Measurements from ENCODE around the gene C3orf38.

The C3orf38 gene

DNA sequence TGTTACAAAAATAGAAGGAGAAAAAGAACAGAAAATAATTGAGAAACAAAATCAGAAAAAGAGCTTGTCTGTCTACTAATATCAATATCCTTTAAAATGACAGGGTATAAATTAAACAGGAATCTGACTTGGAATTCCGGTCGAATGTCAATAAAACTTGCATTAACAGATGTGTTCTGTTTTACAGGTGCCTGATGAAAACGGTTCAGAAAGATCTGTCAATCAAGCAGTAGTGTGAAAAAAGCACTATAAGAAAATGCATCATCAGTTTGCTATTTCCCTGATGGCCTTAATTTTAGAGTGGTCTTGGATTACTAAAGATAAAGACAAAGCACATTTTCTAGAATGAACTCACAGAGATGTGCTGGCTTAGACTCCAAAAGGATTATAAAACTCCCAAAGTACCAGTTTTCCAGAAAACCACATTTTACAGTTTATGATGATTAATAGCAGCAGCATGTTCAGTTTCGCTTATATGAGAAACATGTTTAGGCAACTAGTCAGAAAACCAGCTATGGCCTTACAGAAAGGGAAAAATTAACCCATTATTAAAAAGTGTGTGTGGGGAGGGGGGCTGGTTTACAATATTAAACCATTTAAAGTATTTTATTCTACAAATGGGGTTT is 8.2 kb upstream of the C3orf38 start:
- Mint-ChIP-seq H3K27ac (no peak overlapping the region), H3K36me3 (peaks cover 28% of the 10 kb centered on the region), H3K27me3 (no peaks in the 10 kb centered on the region), H3K4me1 (peaks cover 3% of the 10 kb centered on the region), H3K9me3 (no peaks in the 10 kb centered on the region), H3K4me3 (no peak overlapping the region)
- CTCF ChIA-PET, result no interaction called here
- no peak for DNase-seq

GRCh38 chr3:88142094-88142624 is 7.6 kb upstream of the C3orf38 start:
- Mint-ChIP-seq H3K27ac (no peak overlapping the region), H3K27me3 (no peaks in the 10 kb centered on the region), H3K4me1 (peaks cover 4% of the 10 kb centered on the region), H3K4me3 (no peak overlapping the region), H3K36me3 (peaks cover 26% of the 10 kb centered on the region), H3K9me3 (no peaks in the 10 kb centered on the region)
- DNase-seq, result no peak
- CTCF ChIA-PET, result no interaction called here

- no peak overlapping the region for H3K4me3 Mint-ChIP-seq
- no peak for DNase-seq
- CTCF ChIA-PET, result no interaction called here
- H3K36me3 Mint-ChIP-seq, result peaks cover 14% of the 10 kb centered on the region
- H3K4me1 Mint-ChIP-seq, result peaks cover 33% of the 10 kb centered on the region
- H3K27me3 Mint-ChIP-seq, result no peaks in the 10 kb centered on the region
- H3K9me3 Mint-ChIP-seq, result no peaks in the 10 kb centered on the region
- no peak overlapping the region for H3K27ac Mint-ChIP-seq
Observed at GRCh38 chr3:88147261-88147660, 2.5 kb upstream of the C3orf38 start.

- Mint-ChIP-seq H3K36me3 (peaks cover 15% of the 10 kb centered on the region), H3K4me1 (peaks cover 43% of the 10 kb centered on the region), H3K9me3 (no peaks in the 10 kb centered on the region), H3K4me3 (peak overlapping the region; percentile 96), H3K27me3 (no peaks in the 10 kb centered on the region), H3K27ac (peak overlapping the region; percentile 96)
- CTCF ChIA-PET, result interaction anchor here (0.8 to 0.9 kb wide), 2 partner anchors 34 to 90 kb away, joined by 3 read pairs; partner anchors contain the start of gene CGGBP1
- DNase-seq, result no peak
Observed at GRCh38 chr3:88148651-88149050, 1.1 kb upstream of the C3orf38 start.

- Mint-ChIP-seq H3K27me3 (no peaks in the 10 kb centered on the region), H3K4me1 (peaks cover 43% of the 10 kb centered on the region), H3K4me3 (peak overlapping the region; percentile 96), H3K27ac (peak overlapping the region; percentile 96), H3K36me3 (peaks cover 15% of the 10 kb centered on the region), H3K9me3 (no peaks in the 10 kb centered on the region)
- DNase-seq, result no peak
- CTCF ChIA-PET, result interaction anchor here (0.9 kb wide), 1 partner anchor 34 kb away, joined by 3 read pairs; no protein-coding TSS in a partner anchor
Observed at GRCh38 chr3:88149101-88149508, 654 bp upstream of the C3orf38 start.

- Mint-ChIP-seq H3K9me3 (no peaks in the 10 kb centered on the region), H3K27me3 (no peaks in the 10 kb centered on the region), H3K4me3 (peak overlapping the region; percentile 96), H3K36me3 (peaks cover 23% of the 10 kb centered on the region), H3K27ac (peak overlapping the region; percentile 99), H3K4me1 (peaks cover 47% of the 10 kb centered on the region)
- CTCF ChIA-PET, result no interaction called here
- peak; percentile 41 for DNase-seq
Observed at GRCh38 chr3:88150371-88150770, 612 bp downstream of the C3orf38 start.

- H3K9me3 Mint-ChIP-seq, result no peaks in the 10 kb centered on the region
- peaks cover 27% of the 10 kb centered on the region for H3K36me3 Mint-ChIP-seq
- H3K4me1 Mint-ChIP-seq, result peaks cover 50% of the 10 kb centered on the region
- H3K27ac Mint-ChIP-seq, result peak overlapping the region; percentile 99
- H3K4me3 Mint-ChIP-seq, result peak overlapping the region; percentile 96
- H3K27me3 Mint-ChIP-seq, result no peaks in the 10 kb centered on the region
- no peak for DNase-seq
- CTCF ChIA-PET, result no interaction called here
Observed at GRCh38 chr3:88150806-88151205, 1.0 kb downstream of the C3orf38 start.

DNA sequence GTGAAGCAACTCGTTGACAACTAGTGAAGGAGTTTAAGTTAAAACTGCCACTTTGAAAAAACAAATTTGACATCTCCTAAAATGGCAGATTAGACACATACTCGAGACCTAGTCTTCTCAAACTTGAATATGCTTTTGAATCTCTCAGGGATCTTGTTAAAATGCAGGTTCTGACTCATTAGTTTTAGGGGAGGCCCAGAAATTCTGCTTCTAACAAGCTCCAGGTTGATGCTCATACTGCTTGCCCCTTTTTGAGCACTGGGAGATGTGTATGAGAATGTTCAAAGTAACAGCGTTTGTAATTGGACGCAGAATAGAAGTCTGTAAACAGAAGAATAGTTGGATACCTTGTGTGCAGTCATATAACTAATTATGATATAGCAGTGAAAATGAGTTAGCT is 1.6 kb downstream of the C3orf38 start:
- CTCF ChIA-PET, result no interaction called here
- Mint-ChIP-seq H3K27ac (peak overlapping the region; percentile 26), H3K9me3 (no peaks in the 10 kb centered on the region), H3K27me3 (no peaks in the 10 kb centered on the region), H3K36me3 (peaks cover 33% of the 10 kb centered on the region), H3K4me1 (peaks cover 55% of the 10 kb centered on the region), H3K4me3 (peak overlapping the region; percentile 96)
- DNase-seq, result no peak

GRCh38 chr3:88152841-88153240 is 3.1 kb downstream of the C3orf38 start:
- CTCF ChIA-PET, result no interaction called here
- no peaks in the 10 kb centered on the region for H3K9me3 Mint-ChIP-seq
- H3K36me3 Mint-ChIP-seq, result peaks cover 44% of the 10 kb centered on the region
- peaks cover 57% of the 10 kb centered on the region for H3K4me1 Mint-ChIP-seq
- no peak for DNase-seq
- no peak overlapping the region for H3K27ac Mint-ChIP-seq
- H3K27me3 Mint-ChIP-seq, result no peaks in the 10 kb centered on the region
- peak overlapping the region; percentile 5 for H3K4me3 Mint-ChIP-seq

DNA sequence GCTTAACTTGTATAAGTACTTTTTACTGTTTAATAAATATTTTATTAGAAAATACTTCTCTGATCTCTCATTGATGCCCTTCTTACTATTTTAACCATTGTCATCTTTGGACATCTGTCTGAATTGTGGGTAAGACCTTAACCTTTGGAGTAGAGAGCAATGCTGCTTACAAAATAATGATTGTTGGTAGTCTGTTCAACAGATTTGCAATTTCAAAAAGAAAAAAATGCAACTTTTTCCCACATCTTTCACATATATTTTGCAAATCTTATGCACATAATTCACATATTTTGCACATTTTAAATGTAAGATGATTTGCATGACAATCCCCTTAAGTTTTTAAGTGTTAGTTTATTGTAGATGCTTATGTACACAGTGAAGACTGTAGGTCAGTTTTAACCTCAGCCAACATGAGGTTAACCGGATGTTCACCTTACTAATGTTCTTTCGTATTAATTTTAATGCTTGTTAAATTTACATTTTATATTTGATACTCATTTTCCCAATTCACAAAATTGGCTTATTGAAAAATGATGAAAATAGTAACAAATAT is 16.7 kb downstream of the C3orf38 start:
- no peaks in the 10 kb centered on the region for H3K27me3 Mint-ChIP-seq
- no peaks in the 10 kb centered on the region for H3K9me3 Mint-ChIP-seq
- CTCF ChIA-PET, result no interaction called here
- H3K27ac Mint-ChIP-seq, result no peak overlapping the region
- peaks cover 5% of the 10 kb centered on the region for H3K4me1 Mint-ChIP-seq
- H3K4me3 Mint-ChIP-seq, result no peak overlapping the region
- DNase-seq, result no peak
- peaks cover 30% of the 10 kb centered on the region for H3K36me3 Mint-ChIP-seq

DNA sequence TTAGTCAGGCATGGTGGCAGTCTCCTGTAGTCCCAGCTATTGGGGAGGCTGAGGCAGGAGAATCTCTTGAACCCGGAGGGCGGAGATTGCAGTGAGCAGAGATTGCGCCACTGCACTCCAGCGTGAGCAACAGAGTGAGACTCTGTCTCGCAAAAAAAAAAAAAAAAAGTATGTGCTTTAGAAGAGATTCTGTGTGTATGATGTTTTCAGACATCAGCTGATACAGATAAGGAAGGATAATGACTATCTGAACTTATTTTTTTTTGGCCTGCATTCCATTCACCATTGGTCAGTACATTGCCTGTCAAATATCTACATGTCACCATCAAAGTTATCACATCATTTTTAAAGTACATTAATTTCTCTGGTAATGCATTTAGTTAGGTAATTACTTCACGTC is 17.4 kb downstream of the C3orf38 start:
- H3K4me1 Mint-ChIP-seq, result peaks cover 4% of the 10 kb centered on the region
- no peak for DNase-seq
- no peaks in the 10 kb centered on the region for H3K27me3 Mint-ChIP-seq
- no peaks in the 10 kb centered on the region for H3K9me3 Mint-ChIP-seq
- peaks cover 33% of the 10 kb centered on the region for H3K36me3 Mint-ChIP-seq
- H3K4me3 Mint-ChIP-seq, result no peak overlapping the region
- H3K27ac Mint-ChIP-seq, result no peak overlapping the region
- CTCF ChIA-PET, result no interaction called here

- Mint-ChIP-seq H3K4me3 (no peak overlapping the region), H3K4me1 (peaks cover 3% of the 10 kb centered on the region), H3K36me3 (peaks cover 30% of the 10 kb centered on the region), H3K9me3 (no peaks in the 10 kb centered on the region), H3K27ac (no peak overlapping the region), H3K27me3 (no peaks in the 10 kb centered on the region)
- CTCF ChIA-PET, result no interaction called here
- no peak for DNase-seq
Observed at GRCh38 chr3:88167704-88168103, 17.9 kb downstream of the C3orf38 start.

DNA sequence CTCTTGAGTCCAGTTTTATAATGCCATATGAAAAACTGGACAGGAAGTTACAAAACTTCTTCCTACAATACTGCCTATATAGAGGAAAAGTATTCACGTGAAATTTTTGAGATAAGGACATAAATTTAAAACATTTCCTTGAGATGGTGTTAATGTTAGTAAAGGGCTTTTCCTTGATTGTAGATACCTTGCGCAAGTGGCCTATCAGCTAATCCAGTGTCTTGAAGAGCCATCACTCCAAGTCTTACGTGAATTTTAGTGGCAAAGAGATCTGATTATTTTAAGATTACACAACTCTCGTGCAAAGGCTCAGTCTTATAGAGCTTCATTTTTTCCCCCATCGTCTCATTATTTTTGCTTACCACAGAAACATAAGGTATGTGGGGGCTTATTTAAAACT is 18.4 kb downstream of the C3orf38 start:
- no peak for DNase-seq
- H3K9me3 Mint-ChIP-seq, result no peaks in the 10 kb centered on the region
- peaks cover 3% of the 10 kb centered on the region for H3K4me1 Mint-ChIP-seq
- CTCF ChIA-PET, result no interaction called here
- no peak overlapping the region for H3K27ac Mint-ChIP-seq
- peaks cover 25% of the 10 kb centered on the region for H3K36me3 Mint-ChIP-seq
- no peaks in the 10 kb centered on the region for H3K27me3 Mint-ChIP-seq
- no peak overlapping the region for H3K4me3 Mint-ChIP-seq

DNA sequence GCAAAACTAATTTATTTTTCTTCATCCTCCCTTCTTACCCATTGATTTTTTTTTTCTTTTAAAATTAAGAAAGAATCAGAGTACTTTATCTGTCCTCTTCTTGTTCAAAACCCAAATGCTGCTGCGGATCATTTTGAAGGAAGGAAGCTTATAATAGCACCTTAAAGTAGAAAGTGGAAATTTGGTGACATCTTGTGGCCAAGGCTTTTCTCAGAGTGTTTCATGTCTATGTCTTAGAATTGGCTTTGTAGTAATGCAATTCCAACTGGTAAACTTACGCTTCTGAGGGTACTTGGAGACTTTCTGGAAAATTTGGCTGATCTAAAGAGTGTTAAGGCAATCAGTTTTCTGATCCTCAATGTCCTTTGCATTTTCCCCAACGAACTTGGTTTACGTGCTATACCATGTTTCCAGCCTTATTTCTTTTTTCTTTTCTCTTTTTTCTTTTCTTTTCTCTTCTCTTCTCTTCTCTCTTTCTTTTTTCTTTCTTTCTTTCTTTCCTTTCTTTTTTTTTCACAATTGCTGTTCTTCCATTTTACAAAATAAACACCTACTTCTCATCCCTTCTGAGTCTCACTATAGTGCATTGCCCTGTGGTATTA is 30.7 kb downstream of the C3orf38 start:
- H3K4me1 Mint-ChIP-seq, result no peaks in the 10 kb centered on the region
- no peaks in the 10 kb centered on the region for H3K36me3 Mint-ChIP-seq
- no peak overlapping the region for H3K4me3 Mint-ChIP-seq
- no peak overlapping the region for H3K27ac Mint-ChIP-seq
- H3K9me3 Mint-ChIP-seq, result no peaks in the 10 kb centered on the region
- peak; percentile 48 for DNase-seq
- CTCF ChIA-PET, result interaction anchor here (0.9 to 1.1 kb wide), 3 partner anchors 9 to 829 kb away, joined by 4 to 5 read pairs (median 4); no protein-coding TSS in a partner anchor
- no peaks in the 10 kb centered on the region for H3K27me3 Mint-ChIP-seq

All from activated naive CD4-positive, alpha-beta T cell treated with anti-CD3 and anti-CD28 coated beads, Interleukin-2, amount 10 ng/mL, durations not matched to agents 7 days and 5 days (primary cell).